ENCODE data around the gene TTLL12.

- no peak for TF ChIP-seq POLR2A (IDR thresholded peaks at IDR 0.05; ENCODE audit: low read depth, low read length)
- no peak for TF ChIP-seq POLR2AphosphoS5 (IDR thresholded peaks at IDR 0.05; ENCODE audit: low read depth, low read length)
Observed at GRCh38 chr22:43156413-43156812, 30.5 kb downstream of the TTLL12 start.

Measured in GM12892 (cell line).